Uterus (tissue), 2 donors: ENCODE results near the gene LILRA5.

Source experiments
- POLR2A ChIP-seq, 2 donors: fragments of 450-650 bp; IDR thresholded peaks; one replicate each; pipeline ENCODE4 v1.6.1; 2016; ENCODE audit warnings: antibody characterized with exemption in 2 of 2, mild to moderate bottlenecking in 1 of 2, moderate library complexity in 1 of 2
- TF ChIP-seq, protein P1 (sequence below), 4 experiments: fragments of 200-600 bp in 2 of 4; fragments of 450-650 bp in 2 of 4; sonication (generic) in 2 of 4; IDR thresholded peaks; one replicate each; pipeline ENCODE4 v1.5.1; 2016 to 2019; ENCODE audit warnings: antibody characterized with exemption in 4 of 4, mild to moderate bottlenecking in 2 of 4, moderate library complexity in 1 of 4

DNA sequence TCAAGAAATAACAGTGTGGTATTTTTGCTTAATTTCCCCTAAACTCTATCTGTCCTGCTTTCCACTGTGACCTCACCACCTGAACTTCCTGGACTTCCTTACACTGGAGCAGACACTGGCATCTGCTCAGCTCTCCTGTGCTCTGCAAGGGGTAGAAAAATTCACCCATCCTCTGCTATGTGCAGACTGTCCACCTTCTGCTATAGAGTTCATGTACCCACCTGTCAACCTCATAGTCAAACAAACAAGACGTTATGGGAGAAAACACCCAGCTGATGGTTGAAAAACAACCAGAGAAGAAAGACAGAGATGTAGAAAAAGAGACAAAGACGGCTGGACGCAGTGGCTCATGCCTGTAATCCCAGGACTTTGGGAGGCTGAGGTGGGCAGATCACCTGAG, 39.6 kb upstream of the LILRA5 start:
- no peak for TF ChIP-seq POLR2A (IDR thresholded peaks at IDR 0.05)
- TF ChIP-seq, protein P1, sequence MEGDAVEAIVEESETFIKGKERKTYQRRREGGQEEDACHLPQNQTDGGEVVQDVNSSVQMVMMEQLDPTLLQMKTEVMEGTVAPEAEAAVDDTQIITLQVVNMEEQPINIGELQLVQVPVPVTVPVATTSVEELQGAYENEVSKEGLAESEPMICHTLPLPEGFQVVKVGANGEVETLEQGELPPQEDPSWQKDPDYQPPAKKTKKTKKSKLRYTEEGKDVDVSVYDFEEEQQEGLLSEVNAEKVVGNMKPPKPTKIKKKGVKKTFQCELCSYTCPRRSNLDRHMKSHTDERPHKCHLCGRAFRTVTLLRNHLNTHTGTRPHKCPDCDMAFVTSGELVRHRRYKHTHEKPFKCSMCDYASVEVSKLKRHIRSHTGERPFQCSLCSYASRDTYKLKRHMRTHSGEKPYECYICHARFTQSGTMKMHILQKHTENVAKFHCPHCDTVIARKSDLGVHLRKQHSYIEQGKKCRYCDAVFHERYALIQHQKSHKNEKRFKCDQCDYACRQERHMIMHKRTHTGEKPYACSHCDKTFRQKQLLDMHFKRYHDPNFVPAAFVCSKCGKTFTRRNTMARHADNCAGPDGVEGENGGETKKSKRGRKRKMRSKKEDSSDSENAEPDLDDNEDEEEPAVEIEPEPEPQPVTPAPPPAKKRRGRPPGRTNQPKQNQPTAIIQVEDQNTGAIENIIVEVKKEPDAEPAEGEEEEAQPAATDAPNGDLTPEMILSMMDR (IDR thresholded peaks at IDR 0.05) = no peak
